GM10248 (cell line): ENCODE data around the gene EPHB1.

ENCODE experiments used
- CTCF ChIA-PET: fragments of 300-600 bp; sonication (Branson Sonifier 250); formaldehyde crosslinking; extraction: SDS; loops from one replicate; lab custom pipeline; 2021; ENCODE audit warnings: antibody characterized with exemption; lab: Yijun Ruan, JAX
- POLR2A ChIA-PET: fragments of 350-650 bp; sonication (Branson Sonifier 250); formaldehyde crosslinking; extraction: SDS; loops from one replicate; lab custom pipeline; 2020; ENCODE audit warnings: antibody characterized with exemption; lab: Yijun Ruan, JAX
- DNase-seq: peaks from one replicate; pipeline ENCODE4 v3.0.0; 2012; ENCODE audit errors: extremely low spot score
- CTCF ChIP-seq: IDR thresholded peaks from 2 replicates; pipeline ENCODE4 v1.5.1; 2012; ENCODE audit warnings: mild to moderate bottlenecking, low read depth; ENCODE audit errors: extremely low read depth, missing control alignments, control extremely low read depth

EPHB1 gene

GRCh38 chr3:134905647-134905935 lies 110.5 kb downstream of the EPHB1 start:
- ChIA-PET POLR2A (no interaction called here), CTCF (interaction anchor here (1.6 kb wide), 1 partner anchor 12 kb away, joined by 3 read pairs; no protein-coding TSS in a partner anchor)
- TF ChIP-seq CTCF: no peak
- no peak for DNase-seq

- TF ChIP-seq CTCF: no peak
- ChIA-PET CTCF (interaction anchor here (1.0 to 1.3 kb wide), 2 partner anchors 9 to 12 kb away, joined by 3 read pairs; no protein-coding TSS in a partner anchor), POLR2A (no interaction called here)
Measured at GRCh38 chr3:134908271-134908670, 113.2 kb downstream of the EPHB1 start.

GRCh38 chr3:134910026-134910425 lies 115.0 kb downstream of the EPHB1 start:
- CTCF ChIA-PET: interaction anchor here (1.4 kb wide), 1 partner anchor 12 kb away, joined by 4 read pairs; no protein-coding TSS in a partner anchor
- no peak for TF ChIP-seq CTCF
- POLR2A ChIA-PET: no interaction called here
- no peak for DNase-seq

More at GRCh38 chr3:134908271-134908670, 113.2 kb downstream of the EPHB1 start:
- DNase-seq: no peak

- TF ChIP-seq CTCF: no peak
- POLR2A ChIA-PET: no interaction called here
- CTCF ChIA-PET: no interaction called here
- DNase-seq: no peak
Measured at GRCh38 chr3:134911586-134912548, 116.8 kb downstream of the EPHB1 start.

GRCh38 chr3:134916276-134916961 lies 121.4 kb downstream of the EPHB1 start:
- ChIA-PET POLR2A (no interaction called here), CTCF (interaction anchor here (1.1 kb wide), 1 partner anchor 20 kb away, joined by 3 read pairs; no protein-coding TSS in a partner anchor)
- no peak for TF ChIP-seq CTCF
- no peak for DNase-seq

GRCh38 chr3:134917631-134918030 lies 122.6 kb downstream of the EPHB1 start:
- ChIA-PET POLR2A (no interaction called here), CTCF (interaction anchor here (1.2 to 1.6 kb wide), 2 partner anchors 9 to 11 kb away, joined by 3 read pairs; no protein-coding TSS in a partner anchor)
- TF ChIP-seq CTCF: no peak
- no peak for DNase-seq
